ENCODE measurements around the gene MCHR1. TPM values are rescaled to one million over a fixed set of nuclear protein-coding genes. Genes with fewer than 3 reads are reported as not detected.

The MCHR1 gene
- total and polyA plus RNA-seq, 2 of the 13 experiments (the other 11 are each of a cell fraction or from before 2014, with no cell fraction given), result 0.40 to 0.83 TPM

DNA sequence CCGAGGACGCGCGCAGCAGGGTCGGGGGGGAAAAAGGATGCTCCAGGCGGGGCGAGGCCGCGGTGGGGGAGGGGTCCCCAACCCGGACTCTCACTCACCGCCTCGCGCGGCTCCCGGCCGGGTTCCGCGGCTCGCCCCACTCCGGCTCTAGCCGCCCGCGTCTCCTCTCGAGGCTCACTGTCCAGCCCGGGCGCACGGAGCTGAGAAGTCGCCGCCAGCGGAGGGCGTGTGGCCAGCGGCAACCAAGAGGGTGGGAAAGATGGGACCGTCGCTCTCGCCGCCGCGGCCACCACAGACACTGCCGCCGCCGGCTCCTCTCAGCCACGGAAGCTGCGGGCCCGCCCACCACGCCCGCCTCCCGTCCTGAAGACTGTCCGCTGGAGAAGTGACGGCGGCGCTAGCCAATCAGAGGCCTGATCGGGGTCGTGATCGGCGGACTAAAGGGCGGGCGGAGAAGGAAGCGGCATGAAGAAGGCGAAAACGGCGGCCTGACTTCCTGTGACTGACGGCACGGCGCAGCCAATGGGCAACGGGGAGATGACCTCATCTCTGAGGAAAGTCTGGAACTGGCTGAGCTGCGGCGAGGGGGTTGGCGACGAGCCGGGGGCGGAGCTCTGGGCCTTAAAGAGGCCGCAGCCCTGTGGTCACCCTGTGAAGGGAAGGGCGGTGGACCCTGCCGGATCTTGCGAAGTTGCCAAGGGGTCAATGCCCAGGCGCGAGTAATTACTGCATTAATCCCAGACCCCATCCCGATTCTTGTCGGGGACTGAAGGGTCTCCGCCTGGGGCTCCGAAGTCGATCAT is 42.7 kb upstream of the MCHR1 start, which contains the start of gene MRTFA (continued):
- TF ChIP-seq, protein P1, sequence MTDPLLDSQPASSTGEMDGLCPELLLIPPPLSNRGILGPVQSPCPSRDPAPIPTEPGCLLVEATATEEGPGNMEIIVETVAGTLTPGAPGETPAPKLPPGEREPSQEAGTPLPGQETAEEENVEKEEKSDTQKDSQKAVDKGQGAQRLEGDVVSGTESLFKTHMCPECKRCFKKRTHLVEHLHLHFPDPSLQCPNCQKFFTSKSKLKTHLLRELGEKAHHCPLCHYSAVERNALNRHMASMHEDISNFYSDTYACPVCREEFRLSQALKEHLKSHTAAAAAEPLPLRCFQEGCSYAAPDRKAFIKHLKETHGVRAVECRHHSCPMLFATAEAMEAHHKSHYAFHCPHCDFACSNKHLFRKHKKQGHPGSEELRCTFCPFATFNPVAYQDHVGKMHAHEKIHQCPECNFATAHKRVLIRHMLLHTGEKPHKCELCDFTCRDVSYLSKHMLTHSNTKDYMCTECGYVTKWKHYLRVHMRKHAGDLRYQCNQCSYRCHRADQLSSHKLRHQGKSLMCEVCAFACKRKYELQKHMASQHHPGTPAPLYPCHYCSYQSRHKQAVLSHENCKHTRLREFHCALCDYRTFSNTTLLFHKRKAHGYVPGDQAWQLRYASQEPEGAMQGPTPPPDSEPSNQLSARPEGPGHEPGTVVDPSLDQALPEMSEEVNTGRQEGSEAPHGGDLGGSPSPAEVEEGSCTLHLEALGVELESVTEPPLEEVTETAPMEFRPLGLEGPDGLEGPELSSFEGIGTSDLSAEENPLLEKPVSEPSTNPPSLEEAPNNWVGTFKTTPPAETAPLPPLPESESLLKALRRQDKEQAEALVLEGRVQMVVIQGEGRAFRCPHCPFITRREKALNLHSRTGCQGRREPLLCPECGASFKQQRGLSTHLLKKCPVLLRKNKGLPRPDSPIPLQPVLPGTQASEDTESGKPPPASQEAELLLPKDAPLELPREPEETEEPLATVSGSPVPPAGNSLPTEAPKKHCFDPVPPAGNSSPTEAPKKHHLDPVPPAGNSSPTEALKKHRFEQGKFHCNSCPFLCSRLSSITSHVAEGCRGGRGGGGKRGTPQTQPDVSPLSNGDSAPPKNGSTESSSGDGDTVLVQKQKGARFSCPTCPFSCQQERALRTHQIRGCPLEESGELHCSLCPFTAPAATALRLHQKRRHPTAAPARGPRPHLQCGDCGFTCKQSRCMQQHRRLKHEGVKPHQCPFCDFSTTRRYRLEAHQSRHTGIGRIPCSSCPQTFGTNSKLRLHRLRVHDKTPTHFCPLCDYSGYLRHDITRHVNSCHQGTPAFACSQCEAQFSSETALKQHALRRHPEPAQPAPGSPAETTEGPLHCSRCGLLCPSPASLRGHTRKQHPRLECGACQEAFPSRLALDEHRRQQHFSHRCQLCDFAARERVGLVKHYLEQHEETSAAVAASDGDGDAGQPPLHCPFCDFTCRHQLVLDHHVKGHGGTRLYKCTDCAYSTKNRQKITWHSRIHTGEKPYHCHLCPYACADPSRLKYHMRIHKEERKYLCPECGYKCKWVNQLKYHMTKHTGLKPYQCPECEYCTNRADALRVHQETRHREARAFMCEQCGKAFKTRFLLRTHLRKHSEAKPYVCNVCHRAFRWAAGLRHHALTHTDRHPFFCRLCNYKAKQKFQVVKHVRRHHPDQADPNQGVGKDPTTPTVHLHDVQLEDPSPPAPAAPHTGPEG (CRISPR knock-in tag; IDR thresholded peaks at IDR 0.05), result peak; percentile 68; the same call in 1 of the 2 replicates
- TF ChIP-seq, protein P2, sequence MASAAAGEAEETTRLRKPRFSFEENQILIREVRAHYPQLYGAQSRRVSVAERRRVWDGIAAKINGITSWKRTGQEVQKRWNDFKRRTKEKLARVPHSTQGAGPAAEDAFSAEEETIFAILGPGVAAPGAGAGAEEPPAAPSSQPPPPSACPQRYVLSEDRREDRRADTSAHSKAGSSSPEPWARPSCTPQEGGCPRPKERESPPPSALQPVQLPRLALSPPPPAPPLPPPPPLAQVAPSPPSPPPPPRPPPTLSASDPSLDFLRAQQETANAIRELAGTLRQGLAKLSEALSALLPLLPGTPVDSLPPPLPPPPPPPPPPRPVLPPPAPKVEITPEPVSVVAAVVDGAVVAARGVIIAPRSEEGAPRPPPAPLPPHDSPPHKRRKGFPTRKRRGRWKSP (CRISPR knock-in tag; IDR thresholded peaks at IDR 0.05), result 0 out of 2 replicates have a peak, but pooled peaks have one; percentile 37
- TF ChIP-seq ZNF3 (CRISPR knock-in tag; IDR thresholded peaks at IDR 0.05) (no peak), ZNF792 (CRISPR knock-in tag; IDR thresholded peaks at IDR 0.05) (no peak), ZNF253 (CRISPR knock-in tag; IDR thresholded peaks at IDR 0.05; ENCODE audit: borderline replicate concordance) (peak; percentile 49; the same call in 1 of the 2 replicates), SAP130 (CRISPR knock-in tag; IDR thresholded peaks at IDR 0.05; ENCODE audit: low read depth) (peak; percentile 88), FOXC1 (CRISPR knock-in tag; IDR thresholded peaks at IDR 0.05; ENCODE audit: borderline replicate concordance) (no peak; the same call in 1 of the 2 replicates), PPARG (CRISPR knock-in tag; conservative IDR thresholded peaks at IDR 0.05) (no peak), ZNF180 (CRISPR knock-in tag; IDR thresholded peaks at IDR 0.05; ENCODE audit: borderline replicate concordance, low read depth) (no peak), MED13 (CRISPR knock-in tag; IDR thresholded peaks at IDR 0.05) (peak; percentile 76), NFRKB (IDR thresholded peaks at IDR 0.05) (no peak), KDM5B (CRISPR knock-in tag; IDR thresholded peaks at IDR 0.05; ENCODE audit: borderline replicate concordance) (peak; percentile 68; the same call in 1 of the 2 replicates), NCOA5 (CRISPR knock-in tag; IDR thresholded peaks at IDR 0.05) (no peak)
- TF ChIP-seq, protein P3, sequence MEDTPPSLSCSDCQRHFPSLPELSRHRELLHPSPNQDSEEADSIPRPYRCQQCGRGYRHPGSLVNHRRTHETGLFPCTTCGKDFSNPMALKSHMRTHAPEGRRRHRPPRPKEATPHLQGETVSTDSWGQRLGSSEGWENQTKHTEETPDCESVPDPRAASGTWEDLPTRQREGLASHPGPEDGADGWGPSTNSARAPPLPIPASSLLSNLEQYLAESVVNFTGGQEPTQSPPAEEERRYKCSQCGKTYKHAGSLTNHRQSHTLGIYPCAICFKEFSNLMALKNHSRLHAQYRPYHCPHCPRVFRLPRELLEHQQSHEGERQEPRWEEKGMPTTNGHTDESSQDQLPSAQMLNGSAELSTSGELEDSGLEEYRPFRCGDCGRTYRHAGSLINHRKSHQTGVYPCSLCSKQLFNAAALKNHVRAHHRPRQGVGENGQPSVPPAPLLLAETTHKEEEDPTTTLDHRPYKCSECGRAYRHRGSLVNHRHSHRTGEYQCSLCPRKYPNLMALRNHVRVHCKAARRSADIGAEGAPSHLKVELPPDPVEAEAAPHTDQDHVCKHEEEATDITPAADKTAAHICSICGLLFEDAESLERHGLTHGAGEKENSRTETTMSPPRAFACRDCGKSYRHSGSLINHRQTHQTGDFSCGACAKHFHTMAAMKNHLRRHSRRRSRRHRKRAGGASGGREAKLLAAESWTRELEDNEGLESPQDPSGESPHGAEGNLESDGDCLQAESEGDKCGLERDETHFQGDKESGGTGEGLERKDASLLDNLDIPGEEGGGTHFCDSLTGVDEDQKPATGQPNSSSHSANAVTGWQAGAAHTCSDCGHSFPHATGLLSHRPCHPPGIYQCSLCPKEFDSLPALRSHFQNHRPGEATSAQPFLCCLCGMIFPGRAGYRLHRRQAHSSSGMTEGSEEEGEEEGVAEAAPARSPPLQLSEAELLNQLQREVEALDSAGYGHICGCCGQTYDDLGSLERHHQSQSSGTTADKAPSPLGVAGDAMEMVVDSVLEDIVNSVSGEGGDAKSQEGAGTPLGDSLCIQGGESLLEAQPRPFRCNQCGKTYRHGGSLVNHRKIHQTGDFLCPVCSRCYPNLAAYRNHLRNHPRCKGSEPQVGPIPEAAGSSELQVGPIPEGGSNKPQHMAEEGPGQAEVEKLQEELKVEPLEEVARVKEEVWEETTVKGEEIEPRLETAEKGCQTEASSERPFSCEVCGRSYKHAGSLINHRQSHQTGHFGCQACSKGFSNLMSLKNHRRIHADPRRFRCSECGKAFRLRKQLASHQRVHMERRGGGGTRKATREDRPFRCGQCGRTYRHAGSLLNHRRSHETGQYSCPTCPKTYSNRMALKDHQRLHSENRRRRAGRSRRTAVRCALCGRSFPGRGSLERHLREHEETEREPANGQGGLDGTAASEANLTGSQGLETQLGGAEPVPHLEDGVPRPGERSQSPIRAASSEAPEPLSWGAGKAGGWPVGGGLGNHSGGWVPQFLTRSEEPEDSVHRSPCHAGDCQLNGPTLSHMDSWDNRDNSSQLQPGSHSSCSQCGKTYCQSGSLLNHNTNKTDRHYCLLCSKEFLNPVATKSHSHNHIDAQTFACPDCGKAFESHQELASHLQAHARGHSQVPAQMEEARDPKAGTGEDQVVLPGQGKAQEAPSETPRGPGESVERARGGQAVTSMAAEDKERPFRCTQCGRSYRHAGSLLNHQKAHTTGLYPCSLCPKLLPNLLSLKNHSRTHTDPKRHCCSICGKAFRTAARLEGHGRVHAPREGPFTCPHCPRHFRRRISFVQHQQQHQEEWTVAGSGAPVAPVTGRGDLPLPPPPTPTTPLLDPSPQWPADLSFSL (CRISPR knock-in tag; IDR thresholded peaks at IDR 0.05), result no peak
- TF ChIP-seq, protein P4, sequence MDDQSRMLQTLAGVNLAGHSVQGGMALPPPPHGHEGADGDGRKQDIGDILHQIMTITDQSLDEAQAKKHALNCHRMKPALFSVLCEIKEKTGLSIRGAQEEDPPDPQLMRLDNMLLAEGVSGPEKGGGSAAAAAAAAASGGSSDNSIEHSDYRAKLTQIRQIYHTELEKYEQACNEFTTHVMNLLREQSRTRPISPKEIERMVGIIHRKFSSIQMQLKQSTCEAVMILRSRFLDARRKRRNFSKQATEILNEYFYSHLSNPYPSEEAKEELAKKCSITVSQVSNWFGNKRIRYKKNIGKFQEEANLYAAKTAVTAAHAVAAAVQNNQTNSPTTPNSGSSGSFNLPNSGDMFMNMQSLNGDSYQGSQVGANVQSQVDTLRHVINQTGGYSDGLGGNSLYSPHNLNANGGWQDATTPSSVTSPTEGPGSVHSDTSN (CRISPR knock-in tag; IDR thresholded peaks at IDR 0.05; ENCODE audit: borderline replicate concordance), result peak; percentile 97

All from HepG2 (cell line).